HG03439 (cell line): ENCODE measurements around the gene REST.
A peak's percentile ranks its signal among the peaks of the same experiment; 100 is the strongest.

ENCODE experiments used
- ATAC-seq: cut with Tn5 transposase; IDR thresholded peaks from one replicate; pipeline ENCODE4 v1.9.1; 2021; ENCODE audit warnings: mild to moderate bottlenecking, moderate library complexity; ENCODE audit not compliant: unreplicated experiment

Gene REST

GRCh38 chr4:56976837-56977320 lies 69.2 kb downstream of the REST start:
- ATAC-seq: peak; percentile 31

- peak; percentile 79 for ATAC-seq
Observed at GRCh38 chr4:56977321-56978012, 69.8 kb downstream of the REST start, which contains the start of gene NOA1. TSS of gene NOA1 (minus strand) at chr4:56977606. CDS start at chr4:56977585, 21 bp downstream.

- peak; percentile 58 for ATAC-seq
Observed at GRCh38 chr4:56978750-56979303, 71.1 kb downstream of the REST start, which contains the start of gene POLR2B. TSS of gene POLR2B (plus strand) at chr4:56978896. CDS start at chr4:56978986, 90 bp downstream.

- ATAC-seq: no peak
Observed at GRCh38 chr4:56979421-56980072, 71.8 kb downstream of the REST start.

GRCh38 chr4:56981795-56982201 lies 74.1 kb downstream of the REST start:
- no peak for ATAC-seq

GRCh38 chr4:56986192-56986591 lies 78.5 kb downstream of the REST start:
- ATAC-seq: no peak

- no peak for ATAC-seq
Observed at GRCh38 chr4:56986952-56987351, 79.3 kb downstream of the REST start.

GRCh38 chr4:56990109-56990905 lies 82.6 kb downstream of the REST start:
- no peak for ATAC-seq

- no peak for ATAC-seq
Observed at GRCh38 chr4:56995525-56995924, 87.8 kb downstream of the REST start.

- no peak for ATAC-seq
Observed at GRCh38 chr4:56999751-57000150, 92.1 kb downstream of the REST start.

- no peak for ATAC-seq
Observed at GRCh38 chr4:57013543-57014120, 105.9 kb downstream of the REST start.
